Spleen (tissue), 7 donors: ENCODE data around the gene FUT1.

Experiments used
- CTCF ChIP-seq, 11 experiments: fragments of 200-600 bp in 7 of 11; fragments of 450-650 bp in 4 of 11; sonication (generic) in 4 of 11; IDR thresholded peaks in 8 of 11; conservative IDR thresholded peaks in 3 of 11; 1 replicate in 7 of 11; 2 replicates in 4 of 11; pipeline versions ENCODE4 v1.4.0 to v1.8.0; 2016 to 2021; ENCODE audit warnings: antibody characterized with exemption in 11 of 11, inconsistent platforms in 4 of 11, mild to moderate bottlenecking in 1 of 11
- POLR2A ChIP-seq, 3 donors: fragments of 450-650 bp; IDR thresholded peaks; one replicate each; pipeline ENCODE4 v1.5.1; 2017; ENCODE audit warnings: antibody characterized with exemption in 3 of 3, mild to moderate bottlenecking in 1 of 3
- POLR2AphosphoS5 ChIP-seq, 3 donors: sonication (generic); formaldehyde crosslinking; IDR thresholded peaks; one replicate each; pipeline ENCODE4 v1.5.1; 2017; ENCODE audit warnings: antibody characterized with exemption in 3 of 3
- donor health status: DM: no; HTN: no; CAD: no; lungs with moderate emphysema.
- donor health status: DM: no; HTN: no; CAD: no.
- donor health status: DM: no; HTN: no; CAD: no.

DNA sequence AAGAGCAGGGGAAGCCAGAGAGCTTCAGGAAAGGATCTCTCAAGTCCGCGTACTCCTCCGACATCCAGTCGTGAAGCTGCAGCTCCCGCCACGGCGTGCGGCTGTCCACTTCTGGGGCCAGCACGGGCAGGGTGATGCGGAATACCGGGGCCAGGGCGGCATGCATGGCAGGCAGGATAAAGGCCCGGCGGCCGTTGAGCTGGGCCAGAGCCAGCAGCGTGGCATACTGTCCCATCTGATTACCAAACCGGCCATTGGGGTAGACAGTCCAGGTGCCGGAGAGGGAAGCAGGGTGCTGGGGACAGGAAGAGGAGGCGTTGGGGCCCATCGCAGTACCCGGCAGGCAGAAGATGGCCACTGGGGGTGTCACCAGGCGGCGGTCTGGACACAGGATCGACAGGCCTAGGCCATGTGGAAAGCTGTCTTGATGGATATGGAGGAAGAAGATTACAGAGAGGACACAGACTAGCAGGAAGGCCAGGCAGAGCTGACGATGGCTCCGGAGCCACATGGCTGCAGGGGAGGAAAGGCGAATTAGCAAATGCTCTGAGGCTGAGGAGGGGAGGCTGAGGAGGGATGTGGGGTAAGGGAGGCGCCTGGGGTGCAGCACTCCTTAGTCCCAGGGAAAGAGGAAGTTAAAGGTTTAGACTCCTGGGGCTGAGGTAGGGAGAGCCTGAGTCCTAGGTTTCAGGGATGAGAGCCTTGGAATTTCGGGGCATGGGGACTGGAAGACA is 1.5 kb downstream of the FUT1 start:
- TF ChIP-seq CTCF (IDR thresholded peaks at IDR 0.05 in 8 of 11, conservative IDR thresholded peaks at IDR 0.05 in 3 of 11), result no peak
- no peak for TF ChIP-seq POLR2A (IDR thresholded peaks at IDR 0.05)
- TF ChIP-seq POLR2AphosphoS5 (IDR thresholded peaks at IDR 0.05), result peak in 2 of 3 donors; percentile 18 to 45
